CD14-positive monocyte (primary cell): ENCODE results near the gene JAM3. TPM values are rescaled to one million over a fixed set of nuclear protein-coding genes. Genes with fewer than 3 reads are reported as not detected.

ENCODE experiments used
- DNase-seq, 3 donors: peaks; one replicate each; pipeline ENCODE4 v3.0.0-alpha.2; 2011 to 2022
- H2AFZ ChIP-seq: 2 replicates; pipeline ENCODE4 v1.6.0; 2012; ENCODE audit warnings: mild to moderate bottlenecking, low read depth, low read length, inconsistent platforms; ENCODE audit not compliant: insufficient read depth, poor library complexity, severe bottlenecking
- H3K27ac ChIP-seq, 2 donors: 1 replicate in 1 of 2; 2 replicates in 1 of 2; pipeline ENCODE4 v1.5.1; 2012 to 2013; ENCODE audit warnings: low read length in 2 of 2, control low read depth in 1 of 2, inconsistent platforms in 1 of 2, low read depth in 1 of 2, mild to moderate bottlenecking in 1 of 2
- H3K27me3 ChIP-seq, 2 donors: one replicate each; pipeline versions ENCODE4 v1.6.0 to v1.6.1; 2011 to 2013; ENCODE audit warnings: low read length in 2 of 2; ENCODE audit not compliant: control insufficient read depth in 2 of 2, insufficient read depth in 2 of 2
- H3K36me3 ChIP-seq, 2 donors: replicated peaks in 1 of 2; 1 replicate in 1 of 2; 2 replicates in 1 of 2; pipeline versions ENCODE4 v1.5.1 to v1.6.1; 2012 to 2013; ENCODE audit warnings: low read length in 2 of 2, control low read depth in 1 of 2, inconsistent platforms in 1 of 2, mild to moderate bottlenecking in 1 of 2; ENCODE audit not compliant: insufficient read depth in 2 of 2, control insufficient read depth in 1 of 2
- H3K4me1 ChIP-seq, 2 donors: 1 replicate in 1 of 2; 2 replicates in 1 of 2; pipeline versions ENCODE4 v1.5.1 to v1.6.1; 2012 to 2013; ENCODE audit warnings: low read length in 2 of 2, control low read depth in 1 of 2, inconsistent platforms in 1 of 2, mild to moderate bottlenecking in 1 of 2, moderate library complexity in 1 of 2; ENCODE audit not compliant: insufficient read depth in 2 of 2, control insufficient read depth in 1 of 2
- H3K4me2 ChIP-seq: replicated peaks from 2 replicates; pipeline ENCODE3; 2012; ENCODE audit warnings: low read length, moderate library complexity, mild to moderate bottlenecking; ENCODE audit not compliant: poor library complexity, severe bottlenecking; ENCODE audit errors: extremely low read depth
- H3K4me3 ChIP-seq, 3 experiments: fragments of 200-600 bp in 1 of 3; sonication (generic) in 1 of 3; replicated peaks in 1 of 3; 1 replicate in 2 of 3; 2 replicates in 1 of 3; pipeline ENCODE4 v1.5.1; 2011 to 2013; ENCODE audit warnings: low read length in 3 of 3, mild to moderate bottlenecking in 3 of 3, control low read depth in 2 of 3, low read depth in 2 of 3, inconsistent platforms in 1 of 3, moderate library complexity in 1 of 3
- H3K79me2 ChIP-seq: 2 replicates; pipeline ENCODE4 v1.6.0; 2012; ENCODE audit warnings: mild to moderate bottlenecking, control low read depth, inconsistent platforms, low read length, moderate library complexity; ENCODE audit not compliant: insufficient read depth
- H3K9ac ChIP-seq: 2 replicates; pipeline ENCODE4 v1.6.0; 2017; ENCODE audit warnings: low read length, mild to moderate bottlenecking; ENCODE audit not compliant: insufficient read depth, poor library complexity, severe bottlenecking
- H3K9me3 ChIP-seq, 2 donors: replicated peaks in 1 of 2; 1 replicate in 1 of 2; 2 replicates in 1 of 2; pipeline versions ENCODE4 v1.5.1 to v1.6.1; 2012 to 2013; ENCODE audit warnings: low read length in 2 of 2, control low read depth in 1 of 2; ENCODE audit not compliant: control insufficient read depth in 1 of 2, insufficient read depth in 1 of 2
- H4K20me1 ChIP-seq: 2 replicates; pipeline ENCODE4 v1.6.0; 2012; ENCODE audit warnings: mild to moderate bottlenecking, low read length, control low read depth, moderate library complexity; ENCODE audit not compliant: insufficient read depth
- H3K27ac Mint-ChIP-seq, 7 donors: one replicate each; pipeline ENCODE4 v1.8.0; 2020; ENCODE audit warnings: mild to moderate bottlenecking in 7 of 7, mixed read lengths in 7 of 7, moderate library complexity in 6 of 7, inconsistent platforms in 2 of 7
- H3K27me3 Mint-ChIP-seq, 3 donors: one replicate each; pipeline ENCODE4 v1.8.0; 2021 to 2022; ENCODE audit warnings: low read depth in 3 of 3, mild to moderate bottlenecking in 3 of 3, mixed read lengths in 3 of 3, moderate library complexity in 3 of 3, inconsistent platforms in 1 of 3
- H3K36me3 Mint-ChIP-seq, 2 donors: one replicate each; pipeline ENCODE4 v1.8.0; 2020; ENCODE audit warnings: mixed read lengths in 2 of 2, inconsistent platforms in 1 of 2, mild to moderate bottlenecking in 1 of 2
- H3K4me1 Mint-ChIP-seq: one replicate; pipeline ENCODE4 v1.8.0; 2020; ENCODE audit warnings: mild to moderate bottlenecking, mixed read lengths
- H3K4me3 Mint-ChIP-seq, 2 donors: one replicate each; pipeline ENCODE4 v1.8.0; 2020; ENCODE audit warnings: mild to moderate bottlenecking in 2 of 2, mixed read lengths in 2 of 2, moderate library complexity in 1 of 2
- H3K9me3 Mint-ChIP-seq, 7 donors: one replicate each; pipeline ENCODE4 v1.8.0; 2020 to 2022; ENCODE audit warnings: mixed read lengths in 7 of 7, mild to moderate bottlenecking in 6 of 7, moderate library complexity in 6 of 7, inconsistent platforms in 2 of 7
- CTCF ChIP-seq: fragments of 200-600 bp; IDR thresholded peaks from one replicate; pipeline ENCODE4 v1.8.0; 2022; ENCODE audit warnings: antibody characterized with exemption, mild to moderate bottlenecking
- WGBS: methylation state at CpG from one replicate; pipeline ENCODE4 v1.1.5; 2013; ENCODE audit warnings: missing lambda C conversion rate; ENCODE audit not compliant: insufficient coverage; 5-methylcytosine and 5-hydroxymethylcytosine counted together
- intact Hi-C, 2 donors: fragments of 100-400 bp; cut with micrococcal nuclease; formaldehyde crosslinking; loops; one replicate each; pipeline versions ENCODE4 v1.15.0 to v1.15.1; 2023
- polyA plus RNA-seq, 3 donors: library from polyadenylated mRNA; depleted of rRNA in 1 of 3; unstranded in 2 of 3; stranded (reverse) in 1 of 3; fragments of 300-500 nt in 2 of 3; fragments of >200 nt in 1 of 3; fragmentation: Illumina TruSeq in 2 of 3; gene quantifications; 1 replicate in 2 of 3; 2 replicates in 1 of 3; pipeline ENCODE4 v1.2.3, GENCODE V29; 2012 to 2021

JAM3 gene
- polyA plus RNA-seq, 3 donors, result 0.03 to 0.25 (median 0.12) TPM

- Histone ChIP-seq H3K27ac (no peak overlapping the region), H4K20me1 (no peaks in the 10 kb centered on the region), H3K9ac (no peak overlapping the region), H3K79me2 (no peaks in the 10 kb centered on the region), H3K27me3 (peaks cover 0 to 2% of the 10 kb centered on the region in 2 donors), H3K36me3 (no peaks in the 10 kb centered on the region), H2AFZ (no peak overlapping the region), H3K4me3 (no peak overlapping the region), H3K4me2 (no peak overlapping the region), H3K4me1 (peaks cover 4% of the 10 kb centered on the region in 2 donors), H3K9me3 (no peaks in the 10 kb centered on the region)
- Mint-ChIP-seq H3K9me3 (no peaks in the 10 kb centered on the region), H3K4me3 (no peak overlapping the region), H3K27me3 (peaks cover 3 to 9% (median 7%) of the 10 kb centered on the region in 3 donors), H3K36me3 (no peaks in the 10 kb centered on the region), H3K27ac (no peak overlapping the region), H3K4me1 (peaks cover 2% of the 10 kb centered on the region)
- WGBS, result 70% methylated on average over 2 of the region's 9 CpGs
- no peak for DNase-seq
- intact Hi-C loops, result no loop called here
- no peak for TF ChIP-seq CTCF
Measured at GRCh38 chr11:134048028-134048427, 20.8 kb upstream of the JAM3 start.

- intact Hi-C loops, result no loop called here
- Histone ChIP-seq H3K4me1 (peaks cover 4% of the 10 kb centered on the region in 2 donors), H3K4me2 (no peak overlapping the region), H4K20me1 (no peaks in the 10 kb centered on the region), H3K9ac (no peak overlapping the region), H2AFZ (no peak overlapping the region), H3K4me3 (no peak overlapping the region), H3K27me3 (peaks cover 0 to 2% of the 10 kb centered on the region in 2 donors), H3K27ac (no peak overlapping the region), H3K9me3 (no peaks in the 10 kb centered on the region), H3K79me2 (no peaks in the 10 kb centered on the region), H3K36me3 (no peaks in the 10 kb centered on the region)
- Mint-ChIP-seq H3K27me3 (peaks cover 3 to 9% (median 7%) of the 10 kb centered on the region in 3 donors), H3K27ac (no peak overlapping the region), H3K36me3 (no peaks in the 10 kb centered on the region), H3K4me3 (no peak overlapping the region), H3K9me3 (peaks cover 0 to 2% (median 0%) of the 10 kb centered on the region in 7 donors), H3K4me1 (peaks cover 2% of the 10 kb centered on the region)
- WGBS, result 47% methylated on average over 10 of the region's 11 CpGs
- TF ChIP-seq CTCF, result no peak
- DNase-seq, result no peak
Measured at GRCh38 chr11:134049303-134049702, 19.6 kb upstream of the JAM3 start.
